Lower lobe of right lung (tissue), 2 donors: ENCODE data around the gene SPON1. TPM values are rescaled to one million over a fixed set of nuclear protein-coding genes. Genes with fewer than 3 reads are reported as not detected.
A peak's percentile ranks its signal among the peaks of the same experiment; 100 is the strongest.

ENCODE experiments used
- ATAC-seq, 2 donors: fragments of 200-7000 bp; cut with Tn5 transposase; one replicate each; pipeline ENCODE4 v1.9.1; 2020 to 2022; ENCODE audit warnings: mild to moderate bottlenecking in 2 of 2, moderate library complexity in 2 of 2
- DNase-seq: peaks from one replicate; pipeline ENCODE4 v3.0.0-alpha.2; 2020
- H3K27ac ChIP-seq: fragments of 200-600 bp; one replicate; pipeline ENCODE4 v1.8.0; 2022
- H3K27me3 ChIP-seq: fragments of 200-600 bp; one replicate; pipeline ENCODE4 v1.8.0; 2022; ENCODE audit warnings: low read depth
- H3K36me3 ChIP-seq: fragments of 200-600 bp; one replicate; pipeline ENCODE4 v1.8.0; 2022; ENCODE audit warnings: mild to moderate bottlenecking
- H3K4me1 ChIP-seq: fragments of 200-600 bp; one replicate; pipeline ENCODE4 v1.8.0; 2022
- H3K4me3 ChIP-seq: fragments of 200-600 bp; one replicate; pipeline ENCODE4 v1.8.0; 2022; ENCODE audit warnings: mild to moderate bottlenecking
- H3K9me3 ChIP-seq: fragments of 200-600 bp; one replicate; pipeline ENCODE4 v1.8.0; 2022
- CTCF ChIP-seq: fragments of 200-600 bp; IDR thresholded peaks from one replicate; pipeline ENCODE4 v1.8.0; 2022; ENCODE audit warnings: antibody characterized with exemption, mild to moderate bottlenecking
- intact Hi-C: fragments of 100-400 bp; cut with DNase I; formaldehyde crosslinking; loops from one replicate; pipeline ENCODE4 v1.11.0; 2022
- total RNA-seq: library from RNA; stranded (reverse); fragmentation: NEBNext Ultra II Directional; extraction: Animal tissue kit (Norgen Biotek cat#: 25700); gene quantifications from one replicate; pipeline ENCODE4 v1.2.1, GENCODE V29; 2021
- donor health status: DM: no; HTN: yes; CAD: no; lungs with severe emphysema.

SPON1 gene
- total RNA-seq, 1 donor from 2014 or later, result 40.1 TPM

GRCh38 chr11:14001597-14001996 is 39.1 kb downstream of the SPON1 start:
- H3K4me1 ChIP-seq, result no peaks in the 10 kb centered on the region
- no peaks in the 10 kb centered on the region for H3K27me3 ChIP-seq
- TF ChIP-seq CTCF, result no peak

GRCh38 chr11:14007566-14007965 is 45.0 kb downstream of the SPON1 start:
- Histone ChIP-seq H3K9me3 (no peaks in the 10 kb centered on the region), H3K4me1 (no peaks in the 10 kb centered on the region), H3K27me3 (no peaks in the 10 kb centered on the region), H3K27ac (no peak overlapping the region), H3K4me3 (no peak overlapping the region), H3K36me3 (no peaks in the 10 kb centered on the region)
- no peak for DNase-seq
- no peak for TF ChIP-seq CTCF
- intact Hi-C loops, result no loop called here
- ATAC-seq, result no peak

More at GRCh38 chr11:14001597-14001996, 39.1 kb downstream of the SPON1 start:
- intact Hi-C loops, result no loop called here
- Histone ChIP-seq H3K27ac (no peak overlapping the region), H3K4me3 (no peak overlapping the region), H3K9me3 (no peaks in the 10 kb centered on the region), H3K36me3 (no peaks in the 10 kb centered on the region)
- DNase-seq (no peak), ATAC-seq (no peak)

GRCh38 chr11:14010665-14011064 is 48.1 kb downstream of the SPON1 start:
- intact Hi-C loops, result no loop called here
- Histone ChIP-seq H3K36me3 (no peaks in the 10 kb centered on the region), H3K27me3 (no peaks in the 10 kb centered on the region), H3K4me3 (no peak overlapping the region), H3K4me1 (no peaks in the 10 kb centered on the region), H3K9me3 (no peaks in the 10 kb centered on the region), H3K27ac (no peak overlapping the region)
- TF ChIP-seq CTCF, result no peak
- no peak for DNase-seq
- no peak for ATAC-seq

- no peaks in the 10 kb centered on the region for H3K27me3 ChIP-seq
- no peak overlapping the region for H3K4me3 ChIP-seq
- intact Hi-C loops, result no loop called here
- TF ChIP-seq CTCF, result no peak
- no peaks in the 10 kb centered on the region for H3K4me1 ChIP-seq
- ATAC-seq (no peak), DNase-seq (no peak)
- H3K27ac ChIP-seq, result no peak overlapping the region
- no peaks in the 10 kb centered on the region for H3K36me3 ChIP-seq
- H3K9me3 ChIP-seq, result no peaks in the 10 kb centered on the region
Measured at GRCh38 chr11:14012846-14013245, 50.3 kb downstream of the SPON1 start.

- Histone ChIP-seq H3K36me3 (no peaks in the 10 kb centered on the region), H3K27me3 (no peaks in the 10 kb centered on the region), H3K4me3 (no peak overlapping the region), H3K4me1 (no peaks in the 10 kb centered on the region), H3K9me3 (no peaks in the 10 kb centered on the region), H3K27ac (no peak overlapping the region)
- DNase-seq, result no peak
- intact Hi-C loops, result no loop called here
- no peak for TF ChIP-seq CTCF
- peak in 1 of 2 donors; percentile 45 for ATAC-seq
Measured at GRCh38 chr11:14015711-14016110, 53.2 kb downstream of the SPON1 start.

- Histone ChIP-seq H3K4me1 (no peaks in the 10 kb centered on the region), H3K9me3 (no peaks in the 10 kb centered on the region), H3K27ac (no peak overlapping the region), H3K4me3 (no peak overlapping the region), H3K36me3 (no peaks in the 10 kb centered on the region), H3K27me3 (no peaks in the 10 kb centered on the region)
- intact Hi-C loops, result no loop called here
- TF ChIP-seq CTCF, result no peak
- ATAC-seq, result no peak
- DNase-seq, result no peak
Measured at GRCh38 chr11:14018441-14018840, 55.9 kb downstream of the SPON1 start.
